Prostate gland (tissue), 2 donors: ENCODE data around the gene SPATA3.

Experiments used
- CTCF ChIP-seq, 4 experiments: fragments of 200-600 bp in 2 of 4; fragments of 450-650 bp in 2 of 4; sonication (generic) in 2 of 4; IDR thresholded peaks; 1 replicate in 3 of 4; 2 replicates in 1 of 4; pipeline ENCODE4 v1.5.1; 2016 to 2019; ENCODE audit warnings: antibody characterized with exemption in 4 of 4, mild to moderate bottlenecking in 2 of 4, moderate library complexity in 2 of 4
- POLR2A ChIP-seq: fragments of 450-650 bp; IDR thresholded peaks from one replicate; pipeline ENCODE4 v1.6.1; 2016; ENCODE audit warnings: antibody characterized with exemption, mild to moderate bottlenecking

- TF ChIP-seq CTCF (IDR thresholded peaks at IDR 0.05), result no peak
- no peak for TF ChIP-seq POLR2A
These were observed 42.8 kb downstream of the SPATA3 start for GRCh38 chr2:231038483-231039293.
